ENCODE measurements around the gene CD248.

- TF ChIP-seq SIN3A (IDR thresholded peaks at IDR 0.05; ENCODE audit: borderline replicate concordance, insufficient read depth, low read length) (no peak), TAF1 (IDR thresholded peaks at IDR 0.05; ENCODE audit: borderline replicate concordance, insufficient read depth, low read length) (no peak), REST (IDR thresholded peaks at IDR 0.05; ENCODE audit: insufficient read depth in 1 of 2, low read depth in 2 of 2, low read length in 2 of 2) (no peak), POLR2AphosphoS5 (IDR thresholded peaks at IDR 0.05; ENCODE audit: low read depth, low read length) (no peak), FOXP2 (optimal IDR thresholded peaks at IDR 0.05; ENCODE audit: borderline replicate concordance, extremely low read depth, extremely low read length, insufficient read depth) (no peak)
Measured at GRCh38 chr11:66272596-66272995, 44.2 kb downstream of the CD248 start.

Data from PFSK-1 (cell line).